HG03045 (cell line): ENCODE measurements around the gene CDC42BPB.
"Not testable (repeated sequence)": the region's sequence is repeated elsewhere in the genome, so short reads cannot be mapped to it uniquely, and the experiment has no call there.

Experiments used
- ATAC-seq: cut with Tn5 transposase; IDR thresholded peaks from one replicate; pipeline ENCODE4 v1.9.1; 2021; ENCODE audit warnings: mild to moderate bottlenecking, moderate library complexity; ENCODE audit not compliant: unreplicated experiment

CDC42BPB gene

GRCh38 chr14:102903889-102904512, 153.3 kb downstream of the CDC42BPB start:
- ATAC-seq = no peak

- ATAC-seq = no peak
Measured at GRCh38 chr14:102903248-102903888, 154.0 kb downstream of the CDC42BPB start.

GRCh38 chr14:102902523-102903247, 154.7 kb downstream of the CDC42BPB start:
- no peak for ATAC-seq

- peak; percentile 9 for ATAC-seq
Measured at GRCh38 chr14:102902086-102902485, 155.3 kb downstream of the CDC42BPB start.

- peak; percentile 72 for ATAC-seq
Measured at GRCh38 chr14:102901633-102902032, 155.7 kb downstream of the CDC42BPB start.

- ATAC-seq = peak; percentile 53
Measured at GRCh38 chr14:102900631-102901571, 156.4 kb downstream of the CDC42BPB start.

DNA sequence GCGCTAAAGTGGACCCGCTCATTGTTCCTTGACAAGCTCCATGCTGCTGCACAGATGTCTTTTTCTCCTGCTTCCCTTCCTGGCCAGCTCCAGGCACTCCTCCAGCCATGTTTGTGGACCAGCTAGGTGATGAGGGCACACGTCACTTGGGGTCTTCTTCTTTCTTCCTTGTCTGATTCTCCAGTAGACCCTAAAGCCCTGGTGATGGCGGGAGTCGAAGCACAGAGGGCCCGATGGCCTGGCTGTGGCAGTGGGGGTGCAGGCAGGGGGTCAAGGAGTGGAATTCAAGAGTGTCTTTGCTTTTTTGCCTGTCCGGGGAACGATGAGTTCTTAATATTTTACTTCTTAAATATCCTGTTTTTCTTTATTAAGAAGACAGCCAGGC, 157.8 kb downstream of the CDC42BPB start:
- ATAC-seq = no peak

GRCh38 chr14:102898776-102899515, 158.4 kb downstream of the CDC42BPB start:
- ATAC-seq = no peak

GRCh38 chr14:102898298-102898697, 159.1 kb downstream of the CDC42BPB start:
- ATAC-seq = no peak

GRCh38 chr14:102897299-102898027, 159.9 kb downstream of the CDC42BPB start:
- no peak for ATAC-seq

- ATAC-seq = not testable (repeated sequence)
Measured at GRCh38 chr14:102896735-102897134, 160.6 kb downstream of the CDC42BPB start.

DNA sequence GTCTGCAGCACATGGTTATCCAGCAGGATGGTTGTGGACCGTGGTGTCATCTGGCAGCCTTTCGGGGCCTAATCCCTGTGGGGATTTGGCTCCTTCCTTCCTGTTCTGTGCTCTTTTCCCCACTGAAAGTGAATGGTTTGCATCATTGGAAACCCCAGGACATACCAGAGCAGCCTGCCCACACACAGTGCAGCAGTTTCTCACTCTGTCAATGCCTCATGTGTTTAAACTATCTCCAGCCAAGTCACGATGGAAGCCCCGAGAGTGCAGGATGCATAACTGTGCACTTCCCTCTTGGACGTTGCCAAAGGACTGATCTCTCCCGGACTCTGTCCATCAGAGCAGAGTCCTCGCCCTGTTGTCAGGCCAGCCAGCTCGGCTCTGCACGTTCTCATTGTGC, 163.9 kb downstream of the CDC42BPB start:
- ATAC-seq = no peak

DNA sequence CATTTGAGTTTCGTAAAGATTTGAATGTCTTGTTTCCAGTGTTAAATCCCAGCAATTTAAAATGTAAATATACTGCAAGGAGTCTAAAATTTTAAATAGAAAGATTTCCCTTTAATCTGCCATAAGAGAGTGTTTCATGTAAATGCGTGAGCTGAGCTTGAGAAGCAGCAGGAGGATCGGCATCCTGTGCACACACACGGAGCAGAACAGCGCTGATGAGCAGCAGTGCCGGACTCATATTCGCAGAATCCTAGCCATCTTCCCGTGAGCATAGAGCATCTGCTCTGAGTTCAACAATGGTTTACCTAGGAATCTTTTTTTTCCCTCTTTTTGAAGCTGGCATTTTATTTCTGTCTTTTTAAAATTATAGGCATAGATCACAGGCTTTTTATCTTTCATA, 164.7 kb downstream of the CDC42BPB start:
- ATAC-seq = no peak

- ATAC-seq = no peak
Measured at GRCh38 chr14:102891556-102891955, 165.8 kb downstream of the CDC42BPB start.

GRCh38 chr14:102891111-102891510, 166.2 kb downstream of the CDC42BPB start:
- ATAC-seq = no peak

DNA sequence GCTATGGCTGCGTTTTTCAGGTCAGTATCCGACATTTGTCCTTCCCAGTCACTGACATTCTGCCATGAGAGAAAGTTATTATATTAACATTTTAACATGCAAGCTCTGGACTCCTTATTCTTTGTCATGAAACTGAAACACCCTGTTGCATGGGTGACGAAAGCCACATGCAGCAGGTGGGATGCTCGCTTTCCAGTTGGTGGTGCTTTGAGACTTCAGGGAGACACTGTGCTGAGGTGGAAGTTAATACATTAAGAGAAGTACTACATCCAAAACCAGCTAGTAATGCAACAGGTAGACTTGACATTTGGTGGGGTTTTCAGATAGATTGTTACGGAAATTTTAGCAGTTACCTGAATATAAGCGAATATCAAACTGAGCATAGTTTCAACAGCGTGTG, 167.7 kb downstream of the CDC42BPB start:
- ATAC-seq = no peak

DNA sequence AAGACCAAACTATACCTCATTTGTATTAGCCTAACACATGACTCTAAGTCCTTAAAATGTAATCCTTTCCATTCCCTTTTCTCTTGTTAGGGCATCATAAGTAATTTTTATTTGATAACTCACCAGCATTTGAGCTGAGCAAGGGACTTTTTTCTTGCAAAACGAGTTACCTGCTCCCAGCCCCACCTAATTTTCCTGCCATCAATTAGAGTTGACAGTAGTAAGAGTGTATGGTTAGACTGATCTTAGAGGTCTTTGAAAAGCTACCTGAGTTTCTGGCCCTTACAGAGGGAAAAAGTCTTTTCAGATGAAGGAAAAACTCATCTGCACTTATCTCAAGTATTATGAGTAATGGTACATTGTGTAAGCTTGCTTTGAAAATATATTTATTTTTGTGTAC, 168.6 kb downstream of the CDC42BPB start:
- no peak for ATAC-seq

GRCh38 chr14:102885737-102886447, 171.5 kb downstream of the CDC42BPB start:
- ATAC-seq = no peak

DNA sequence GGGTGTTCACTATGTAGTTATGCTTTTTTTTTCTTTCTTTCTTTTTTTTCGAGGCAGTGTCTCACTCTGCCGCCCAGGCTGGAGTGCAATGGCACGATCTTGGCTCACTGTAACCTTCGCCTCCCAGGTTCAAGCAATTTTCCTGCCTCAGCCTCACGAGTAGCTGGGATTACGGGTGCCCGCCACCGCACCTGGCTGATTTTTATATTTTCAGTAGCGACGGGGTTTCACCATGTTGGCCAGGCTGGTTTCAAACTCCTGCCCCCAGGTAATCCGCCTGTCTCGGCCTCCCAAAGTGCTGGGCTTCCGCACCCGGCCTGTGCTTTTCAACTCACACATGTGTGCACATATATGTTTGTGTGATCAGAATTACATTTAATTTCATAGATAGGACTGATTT, 173.8 kb downstream of the CDC42BPB start:
- ATAC-seq = no peak
